ENCODE data around the gene UBE2Z. TPM values are rescaled to one million over a fixed set of nuclear protein-coding genes. Genes with fewer than 3 reads are reported as not detected.

Gene UBE2Z
- total RNA-seq, 1 experiment from 2014 or later, result 65.1 TPM

DNA sequence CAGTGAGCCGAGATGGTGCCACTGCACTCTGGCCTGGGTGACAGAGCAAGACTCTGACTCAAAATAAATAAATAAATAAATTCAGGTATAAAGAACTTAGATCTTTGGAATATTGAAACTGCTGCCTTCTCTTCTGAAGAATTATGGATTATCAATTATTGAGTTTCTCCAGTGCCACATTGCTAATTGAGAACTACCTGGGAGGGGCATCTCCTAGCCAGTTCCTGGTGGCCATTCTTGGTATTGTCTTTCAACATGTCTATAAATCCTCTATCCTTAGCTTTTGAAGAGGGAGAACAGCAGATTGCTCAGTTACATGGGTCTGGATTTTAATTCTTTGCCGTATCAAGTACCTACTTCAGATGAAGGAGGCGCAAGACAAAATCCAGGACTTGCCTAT, 48.2 kb upstream of the UBE2Z start (continued):
- TF ChIP-seq, protein P1, sequence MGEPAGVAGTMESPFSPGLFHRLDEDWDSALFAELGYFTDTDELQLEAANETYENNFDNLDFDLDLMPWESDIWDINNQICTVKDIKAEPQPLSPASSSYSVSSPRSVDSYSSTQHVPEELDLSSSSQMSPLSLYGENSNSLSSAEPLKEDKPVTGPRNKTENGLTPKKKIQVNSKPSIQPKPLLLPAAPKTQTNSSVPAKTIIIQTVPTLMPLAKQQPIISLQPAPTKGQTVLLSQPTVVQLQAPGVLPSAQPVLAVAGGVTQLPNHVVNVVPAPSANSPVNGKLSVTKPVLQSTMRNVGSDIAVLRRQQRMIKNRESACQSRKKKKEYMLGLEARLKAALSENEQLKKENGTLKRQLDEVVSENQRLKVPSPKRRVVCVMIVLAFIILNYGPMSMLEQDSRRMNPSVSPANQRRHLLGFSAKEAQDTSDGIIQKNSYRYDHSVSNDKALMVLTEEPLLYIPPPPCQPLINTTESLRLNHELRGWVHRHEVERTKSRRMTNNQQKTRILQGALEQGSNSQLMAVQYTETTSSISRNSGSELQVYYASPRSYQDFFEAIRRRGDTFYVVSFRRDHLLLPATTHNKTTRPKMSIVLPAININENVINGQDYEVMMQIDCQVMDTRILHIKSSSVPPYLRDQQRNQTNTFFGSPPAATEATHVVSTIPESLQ (CRISPR knock-in tag; IDR thresholded peaks at IDR 0.05), result no peak
- TF ChIP-seq, protein P2, sequence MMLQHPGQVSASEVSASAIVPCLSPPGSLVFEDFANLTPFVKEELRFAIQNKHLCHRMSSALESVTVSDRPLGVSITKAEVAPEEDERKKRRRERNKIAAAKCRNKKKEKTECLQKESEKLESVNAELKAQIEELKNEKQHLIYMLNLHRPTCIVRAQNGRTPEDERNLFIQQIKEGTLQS (CRISPR knock-in tag; conservative IDR thresholded peaks at IDR 0.05), result no peak
- no peak for TF ChIP-seq FOXP1 (CRISPR knock-in tag; IDR thresholded peaks at IDR 0.05; ENCODE audit: borderline replicate concordance)
- no peak for TF ChIP-seq ATF1 (CRISPR knock-in tag; IDR thresholded peaks at IDR 0.05)
- no peak for TF ChIP-seq ZNF416 (CRISPR knock-in tag; IDR thresholded peaks at IDR 0.05)
- no peak for TF ChIP-seq ZNF138 (CRISPR knock-in tag; conservative IDR thresholded peaks at IDR 0.05)
- TF ChIP-seq TP53 (CRISPR knock-in tag; IDR thresholded peaks at IDR 0.05), result no peak
- no peak for TF ChIP-seq TEAD4 (CRISPR knock-in tag; IDR thresholded peaks at IDR 0.05)
- TF ChIP-seq, protein P3, sequence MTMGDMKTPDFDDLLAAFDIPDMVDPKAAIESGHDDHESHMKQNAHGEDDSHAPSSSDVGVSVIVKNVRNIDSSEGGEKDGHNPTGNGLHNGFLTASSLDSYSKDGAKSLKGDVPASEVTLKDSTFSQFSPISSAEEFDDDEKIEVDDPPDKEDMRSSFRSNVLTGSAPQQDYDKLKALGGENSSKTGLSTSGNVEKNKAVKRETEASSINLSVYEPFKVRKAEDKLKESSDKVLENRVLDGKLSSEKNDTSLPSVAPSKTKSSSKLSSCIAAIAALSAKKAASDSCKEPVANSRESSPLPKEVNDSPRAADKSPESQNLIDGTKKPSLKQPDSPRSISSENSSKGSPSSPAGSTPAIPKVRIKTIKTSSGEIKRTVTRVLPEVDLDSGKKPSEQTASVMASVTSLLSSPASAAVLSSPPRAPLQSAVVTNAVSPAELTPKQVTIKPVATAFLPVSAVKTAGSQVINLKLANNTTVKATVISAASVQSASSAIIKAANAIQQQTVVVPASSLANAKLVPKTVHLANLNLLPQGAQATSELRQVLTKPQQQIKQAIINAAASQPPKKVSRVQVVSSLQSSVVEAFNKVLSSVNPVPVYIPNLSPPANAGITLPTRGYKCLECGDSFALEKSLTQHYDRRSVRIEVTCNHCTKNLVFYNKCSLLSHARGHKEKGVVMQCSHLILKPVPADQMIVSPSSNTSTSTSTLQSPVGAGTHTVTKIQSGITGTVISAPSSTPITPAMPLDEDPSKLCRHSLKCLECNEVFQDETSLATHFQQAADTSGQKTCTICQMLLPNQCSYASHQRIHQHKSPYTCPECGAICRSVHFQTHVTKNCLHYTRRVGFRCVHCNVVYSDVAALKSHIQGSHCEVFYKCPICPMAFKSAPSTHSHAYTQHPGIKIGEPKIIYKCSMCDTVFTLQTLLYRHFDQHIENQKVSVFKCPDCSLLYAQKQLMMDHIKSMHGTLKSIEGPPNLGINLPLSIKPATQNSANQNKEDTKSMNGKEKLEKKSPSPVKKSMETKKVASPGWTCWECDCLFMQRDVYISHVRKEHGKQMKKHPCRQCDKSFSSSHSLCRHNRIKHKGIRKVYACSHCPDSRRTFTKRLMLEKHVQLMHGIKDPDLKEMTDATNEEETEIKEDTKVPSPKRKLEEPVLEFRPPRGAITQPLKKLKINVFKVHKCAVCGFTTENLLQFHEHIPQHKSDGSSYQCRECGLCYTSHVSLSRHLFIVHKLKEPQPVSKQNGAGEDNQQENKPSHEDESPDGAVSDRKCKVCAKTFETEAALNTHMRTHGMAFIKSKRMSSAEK (CRISPR knock-in tag; IDR thresholded peaks at IDR 0.05; ENCODE audit: borderline replicate concordance), result no peak
- TF ChIP-seq, protein P4, sequence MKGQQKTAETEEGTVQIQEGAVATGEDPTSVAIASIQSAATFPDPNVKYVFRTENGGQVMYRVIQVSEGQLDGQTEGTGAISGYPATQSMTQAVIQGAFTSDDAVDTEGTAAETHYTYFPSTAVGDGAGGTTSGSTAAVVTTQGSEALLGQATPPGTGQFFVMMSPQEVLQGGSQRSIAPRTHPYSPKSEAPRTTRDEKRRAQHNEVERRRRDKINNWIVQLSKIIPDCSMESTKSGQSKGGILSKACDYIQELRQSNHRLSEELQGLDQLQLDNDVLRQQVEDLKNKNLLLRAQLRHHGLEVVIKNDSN (CRISPR knock-in tag; IDR thresholded peaks at IDR 0.05), result no peak
- TF ChIP-seq CREB1 (CRISPR knock-in tag; IDR thresholded peaks at IDR 0.05), result no peak
- no peak for TF ChIP-seq KAT7 (CRISPR knock-in tag; IDR thresholded peaks at IDR 0.05; ENCODE audit: borderline replicate concordance)
- TF ChIP-seq, protein P5, sequence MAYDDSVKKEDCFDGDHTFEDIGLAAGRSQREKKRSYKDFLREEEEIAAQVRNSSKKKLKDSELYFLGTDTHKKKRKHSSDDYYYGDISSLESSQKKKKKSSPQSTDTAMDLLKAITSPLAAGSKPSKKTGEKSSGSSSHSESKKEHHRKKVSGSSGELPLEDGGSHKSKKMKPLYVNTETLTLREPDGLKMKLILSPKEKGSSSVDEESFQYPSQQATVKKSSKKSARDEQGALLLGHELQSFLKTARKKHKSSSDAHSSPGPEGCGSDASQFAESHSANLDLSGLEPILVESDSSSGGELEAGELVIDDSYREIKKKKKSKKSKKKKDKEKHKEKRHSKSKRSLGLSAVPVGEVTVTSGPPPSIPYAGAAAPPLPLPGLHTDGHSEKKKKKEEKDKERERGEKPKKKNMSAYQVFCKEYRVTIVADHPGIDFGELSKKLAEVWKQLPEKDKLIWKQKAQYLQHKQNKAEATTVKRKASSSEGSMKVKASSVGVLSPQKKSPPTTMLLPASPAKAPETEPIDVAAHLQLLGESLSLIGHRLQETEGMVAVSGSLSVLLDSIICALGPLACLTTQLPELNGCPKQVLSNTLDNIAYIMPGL (CRISPR knock-in tag; IDR thresholded peaks at IDR 0.05), result no peak

DNA sequence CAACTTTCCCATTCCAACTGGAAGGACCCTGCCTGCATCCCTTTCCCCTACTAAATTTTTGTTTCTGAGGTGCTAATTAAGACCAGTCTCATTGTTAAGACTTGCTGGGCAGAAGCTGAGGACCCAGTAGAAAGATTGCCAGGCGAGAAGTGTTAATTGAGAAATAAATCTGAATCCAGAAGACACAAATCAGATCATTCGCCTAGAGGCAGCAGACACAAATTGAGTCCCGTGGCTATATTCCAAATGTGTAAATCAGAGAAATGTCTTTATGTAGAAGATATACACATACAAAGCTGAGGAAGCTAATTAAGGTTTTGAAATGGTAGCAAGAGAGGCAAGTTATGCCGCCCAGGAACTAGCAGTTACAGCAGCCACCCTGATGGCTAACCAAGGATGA, 47.8 kb upstream of the UBE2Z start:
- DNase-seq (ENCODE audit: low spot score) (no peak), ATAC-seq (no peak)
- Mint-ChIP-seq H3K4me3 (no peak overlapping the region), H3K36me3 (no peaks in the 10 kb centered on the region), H3K9me3 (no peaks in the 10 kb centered on the region), H3K27me3 (ENCODE audit: low read depth) (no peaks in the 10 kb centered on the region), H3K27ac (no peak overlapping the region), H3K4me1 (0 out of 2 replicates have a peak, but pooled peaks cover 5% of the 10 kb centered on the region)
- CTCF ChIA-PET, result interaction anchor here (0.6 to 3.4 kb wide), 13 partner anchors 12 to 189 kb away, joined by 3 to 15 read pairs (median 5); partner anchors contain the start of gene TTLL6
- POLR2A ChIA-PET, result no interaction called here
- TF ChIP-seq, protein P6, sequence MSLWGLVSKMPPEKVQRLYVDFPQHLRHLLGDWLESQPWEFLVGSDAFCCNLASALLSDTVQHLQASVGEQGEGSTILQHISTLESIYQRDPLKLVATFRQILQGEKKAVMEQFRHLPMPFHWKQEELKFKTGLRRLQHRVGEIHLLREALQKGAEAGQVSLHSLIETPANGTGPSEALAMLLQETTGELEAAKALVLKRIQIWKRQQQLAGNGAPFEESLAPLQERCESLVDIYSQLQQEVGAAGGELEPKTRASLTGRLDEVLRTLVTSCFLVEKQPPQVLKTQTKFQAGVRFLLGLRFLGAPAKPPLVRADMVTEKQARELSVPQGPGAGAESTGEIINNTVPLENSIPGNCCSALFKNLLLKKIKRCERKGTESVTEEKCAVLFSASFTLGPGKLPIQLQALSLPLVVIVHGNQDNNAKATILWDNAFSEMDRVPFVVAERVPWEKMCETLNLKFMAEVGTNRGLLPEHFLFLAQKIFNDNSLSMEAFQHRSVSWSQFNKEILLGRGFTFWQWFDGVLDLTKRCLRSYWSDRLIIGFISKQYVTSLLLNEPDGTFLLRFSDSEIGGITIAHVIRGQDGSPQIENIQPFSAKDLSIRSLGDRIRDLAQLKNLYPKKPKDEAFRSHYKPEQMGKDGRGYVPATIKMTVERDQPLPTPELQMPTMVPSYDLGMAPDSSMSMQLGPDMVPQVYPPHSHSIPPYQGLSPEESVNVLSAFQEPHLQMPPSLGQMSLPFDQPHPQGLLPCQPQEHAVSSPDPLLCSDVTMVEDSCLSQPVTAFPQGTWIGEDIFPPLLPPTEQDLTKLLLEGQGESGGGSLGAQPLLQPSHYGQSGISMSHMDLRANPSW (CRISPR knock-in tag; conservative IDR thresholded peaks at IDR 0.05; ENCODE audit: low read depth), result no peak
- TF ChIP-seq TP53 (CRISPR knock-in tag; IDR thresholded peaks at IDR 0.05), result no peak
- TF ChIP-seq, protein P7, sequence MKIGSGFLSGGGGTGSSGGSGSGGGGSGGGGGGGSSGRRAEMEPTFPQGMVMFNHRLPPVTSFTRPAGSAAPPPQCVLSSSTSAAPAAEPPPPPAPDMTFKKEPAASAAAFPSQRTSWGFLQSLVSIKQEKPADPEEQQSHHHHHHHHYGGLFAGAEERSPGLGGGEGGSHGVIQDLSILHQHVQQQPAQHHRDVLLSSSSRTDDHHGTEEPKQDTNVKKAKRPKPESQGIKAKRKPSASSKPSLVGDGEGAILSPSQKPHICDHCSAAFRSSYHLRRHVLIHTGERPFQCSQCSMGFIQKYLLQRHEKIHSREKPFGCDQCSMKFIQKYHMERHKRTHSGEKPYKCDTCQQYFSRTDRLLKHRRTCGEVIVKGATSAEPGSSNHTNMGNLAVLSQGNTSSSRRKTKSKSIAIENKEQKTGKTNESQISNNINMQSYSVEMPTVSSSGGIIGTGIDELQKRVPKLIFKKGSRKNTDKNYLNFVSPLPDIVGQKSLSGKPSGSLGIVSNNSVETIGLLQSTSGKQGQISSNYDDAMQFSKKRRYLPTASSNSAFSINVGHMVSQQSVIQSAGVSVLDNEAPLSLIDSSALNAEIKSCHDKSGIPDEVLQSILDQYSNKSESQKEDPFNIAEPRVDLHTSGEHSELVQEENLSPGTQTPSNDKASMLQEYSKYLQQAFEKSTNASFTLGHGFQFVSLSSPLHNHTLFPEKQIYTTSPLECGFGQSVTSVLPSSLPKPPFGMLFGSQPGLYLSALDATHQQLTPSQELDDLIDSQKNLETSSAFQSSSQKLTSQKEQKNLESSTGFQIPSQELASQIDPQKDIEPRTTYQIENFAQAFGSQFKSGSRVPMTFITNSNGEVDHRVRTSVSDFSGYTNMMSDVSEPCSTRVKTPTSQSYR (CRISPR knock-in tag; IDR thresholded peaks at IDR 0.05), result no peak
- TF ChIP-seq RELA (CRISPR knock-in tag; IDR thresholded peaks at IDR 0.05; ENCODE audit: borderline replicate concordance), result no peak
- TF ChIP-seq NFYB (CRISPR knock-in tag; conservative IDR thresholded peaks at IDR 0.05; ENCODE audit: low read depth), result no peak

Measured in WTC11 (cell line).